ENCODE data around the gene CCDC127. TPM values are rescaled to one million over a fixed set of nuclear protein-coding genes. Genes with fewer than 3 reads are reported as not detected.

The CCDC127 gene
- total RNA-seq, 1 donor from 2014 or later: 7.0 TPM

- no peak overlapping the region for H2AFZ ChIP-seq (replicated peaks)
- H4K20me1 ChIP-seq (ENCODE audit: low read depth): no peaks in the 10 kb centered on the region
- H3K27me3 ChIP-seq: no peaks in the 10 kb centered on the region
- Mint-ChIP-seq H3K4me3 (no peak overlapping the region), H3K27ac (no peak overlapping the region), H3K4me1 (peaks cover 11% of the 10 kb centered on the region), H3K27me3 (ENCODE audit: insufficient read depth, low read depth) (peaks cover 2% of the 10 kb centered on the region), H3K9me3 (no peaks in the 10 kb centered on the region), H3K36me3 (peaks cover 19% of the 10 kb centered on the region)
- no peaks in the 10 kb centered on the region for H3K36me3 ChIP-seq
- H3K9ac ChIP-seq: no peak overlapping the region
- no peak overlapping the region for H3K4me2 ChIP-seq
- H3F3A ChIP-seq (ENCODE audit: low read depth): no peaks in the 10 kb centered on the region
- H3K27ac ChIP-seq: no peak overlapping the region
- no peak for DNase-seq (ENCODE audit: low spot score)
- H3K9me3 ChIP-seq (ENCODE audit: low read depth): no peaks in the 10 kb centered on the region
- no peak overlapping the region for H3K4me3 ChIP-seq
- no peaks in the 10 kb centered on the region for H3K79me2 ChIP-seq (ENCODE audit: low read depth)
- H3K4me1 ChIP-seq: peaks cover 10% of the 10 kb centered on the region
- TF ChIP-seq EZH2phosphoT487 (IDR thresholded peaks at IDR 0.05) (no peak), CTCF (IDR thresholded peaks at IDR 0.05) (no peak), EZH2 (IDR thresholded peaks at IDR 0.05) (no peak)
These were observed 38.6 kb downstream of the CCDC127 start for GRCh38 chr5:179401-179800.

- H3K4me3 Mint-ChIP-seq: no peak overlapping the region
- no peak overlapping the region for H3K27ac Mint-ChIP-seq
- Histone ChIP-seq H3K9ac (no peak overlapping the region), H3K9me3 (ENCODE audit: low read depth) (no peaks in the 10 kb centered on the region), H3K36me3 (no peaks in the 10 kb centered on the region), H2AFZ (replicated peaks) (no peak overlapping the region), H3F3A (ENCODE audit: low read depth) (no peaks in the 10 kb centered on the region), H3K4me2 (no peak overlapping the region), H3K4me1 (peaks cover 10% of the 10 kb centered on the region), H3K27me3 (no peaks in the 10 kb centered on the region), H3K4me3 (no peak overlapping the region), H3K79me2 (ENCODE audit: low read depth) (no peaks in the 10 kb centered on the region), H4K20me1 (ENCODE audit: low read depth) (no peaks in the 10 kb centered on the region), H3K27ac (no peak overlapping the region)
- peaks cover 25% of the 10 kb centered on the region for H3K36me3 Mint-ChIP-seq
- H3K27me3 Mint-ChIP-seq (ENCODE audit: insufficient read depth, low read depth): peaks cover 2% of the 10 kb centered on the region
- TF ChIP-seq CTCF (IDR thresholded peaks at IDR 0.05): no peak
- TF ChIP-seq EZH2 (IDR thresholded peaks at IDR 0.05): no peak
- TF ChIP-seq EZH2phosphoT487 (IDR thresholded peaks at IDR 0.05): no peak
- H3K4me1 Mint-ChIP-seq: peaks cover 17% of the 10 kb centered on the region
- H3K9me3 Mint-ChIP-seq: no peaks in the 10 kb centered on the region
- DNase-seq (ENCODE audit: low spot score): no peak
These were observed 39.8 kb downstream of the CCDC127 start for GRCh38 chr5:178110-178509.

- no peaks in the 10 kb centered on the region for H3K9me3 Mint-ChIP-seq
- H3K27me3 Mint-ChIP-seq (ENCODE audit: insufficient read depth, low read depth): no peaks in the 10 kb centered on the region
- Histone ChIP-seq H3K79me2 (ENCODE audit: low read depth) (no peaks in the 10 kb centered on the region), H3F3A (ENCODE audit: low read depth) (no peaks in the 10 kb centered on the region), H4K20me1 (ENCODE audit: low read depth) (no peaks in the 10 kb centered on the region), H3K27ac (no peak overlapping the region), H2AFZ (replicated peaks) (no peak overlapping the region), H3K9ac (no peak overlapping the region), H3K27me3 (no peaks in the 10 kb centered on the region), H3K4me1 (peaks cover 10% of the 10 kb centered on the region), H3K4me3 (no peak overlapping the region), H3K36me3 (no peaks in the 10 kb centered on the region), H3K9me3 (ENCODE audit: low read depth) (no peaks in the 10 kb centered on the region), H3K4me2 (no peak overlapping the region)
- no peak overlapping the region for H3K4me3 Mint-ChIP-seq
- H3K27ac Mint-ChIP-seq: no peak overlapping the region
- H3K36me3 Mint-ChIP-seq: peaks cover 22% of the 10 kb centered on the region
- TF ChIP-seq EZH2phosphoT487 (IDR thresholded peaks at IDR 0.05): no peak
- no peak for TF ChIP-seq EZH2 (IDR thresholded peaks at IDR 0.05)
- no peak for TF ChIP-seq CTCF (IDR thresholded peaks at IDR 0.05)
- H3K4me1 Mint-ChIP-seq: peaks cover 21% of the 10 kb centered on the region
- no peak for DNase-seq (ENCODE audit: low spot score)
These were observed 41.6 kb downstream of the CCDC127 start for GRCh38 chr5:176296-176823.
